ENCODE measurements around the gene WDR86. TPM values are rescaled to one million over a fixed set of nuclear protein-coding genes. Genes with fewer than 3 reads are reported as not detected.

WDR86 gene
- total RNA-seq, 1 experiment from 2014 or later: not detected

DNA sequence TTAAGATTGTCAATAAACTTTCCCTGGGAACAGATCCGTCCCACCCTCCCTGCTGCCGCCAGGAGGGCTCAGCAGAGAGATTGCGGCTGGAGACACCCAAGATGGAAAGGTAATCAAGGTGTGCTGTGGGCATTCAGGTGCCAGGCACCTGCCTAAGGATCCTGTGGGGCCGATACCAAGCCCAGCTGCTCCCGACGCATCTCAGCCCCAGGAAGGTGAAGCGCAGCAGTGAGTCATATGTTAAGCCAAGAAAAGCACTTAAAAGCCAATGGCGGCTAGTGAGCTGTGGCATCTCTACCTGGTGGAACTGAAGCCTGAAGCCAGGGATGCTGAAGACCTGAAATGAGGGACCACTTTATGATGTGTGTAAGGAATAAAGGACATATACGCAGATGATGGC is 6.1 kb downstream of the WDR86 start:
- H3K79me2 ChIP-seq (ENCODE audit: insufficient read depth, low read length): no peaks in the 10 kb centered on the region
- no peaks in the 10 kb centered on the region for H3K9me2 ChIP-seq (ENCODE audit: insufficient read depth)
- peak overlapping the region; percentile 87 for H3K4me2 ChIP-seq (ENCODE audit: low read length)
- H3K9me3 ChIP-seq (ENCODE audit: control insufficient read depth in 1 of 2, insufficient read depth in 1 of 2, low read depth in 1 of 2, low read length in 2 of 2): no peaks in the 10 kb centered on the region
- ChIA-PET CTCF (no interaction called here), RAD21 (ENCODE audit: low non-redundant PET in 1 of 2, low total read pairs in 2 of 2, uncharacterized antibody in 2 of 2, unreplicated experiment in 2 of 2) (no interaction called here), POLR2A (no interaction called here)
- peak; percentile 24; the same call in 1 of the 2 replicates for TF ChIP-seq POLR2AphosphoS5 (IDR thresholded peaks at IDR 0.05; ENCODE audit: low read depth, low read length)
- TF ChIP-seq, protein P1, sequence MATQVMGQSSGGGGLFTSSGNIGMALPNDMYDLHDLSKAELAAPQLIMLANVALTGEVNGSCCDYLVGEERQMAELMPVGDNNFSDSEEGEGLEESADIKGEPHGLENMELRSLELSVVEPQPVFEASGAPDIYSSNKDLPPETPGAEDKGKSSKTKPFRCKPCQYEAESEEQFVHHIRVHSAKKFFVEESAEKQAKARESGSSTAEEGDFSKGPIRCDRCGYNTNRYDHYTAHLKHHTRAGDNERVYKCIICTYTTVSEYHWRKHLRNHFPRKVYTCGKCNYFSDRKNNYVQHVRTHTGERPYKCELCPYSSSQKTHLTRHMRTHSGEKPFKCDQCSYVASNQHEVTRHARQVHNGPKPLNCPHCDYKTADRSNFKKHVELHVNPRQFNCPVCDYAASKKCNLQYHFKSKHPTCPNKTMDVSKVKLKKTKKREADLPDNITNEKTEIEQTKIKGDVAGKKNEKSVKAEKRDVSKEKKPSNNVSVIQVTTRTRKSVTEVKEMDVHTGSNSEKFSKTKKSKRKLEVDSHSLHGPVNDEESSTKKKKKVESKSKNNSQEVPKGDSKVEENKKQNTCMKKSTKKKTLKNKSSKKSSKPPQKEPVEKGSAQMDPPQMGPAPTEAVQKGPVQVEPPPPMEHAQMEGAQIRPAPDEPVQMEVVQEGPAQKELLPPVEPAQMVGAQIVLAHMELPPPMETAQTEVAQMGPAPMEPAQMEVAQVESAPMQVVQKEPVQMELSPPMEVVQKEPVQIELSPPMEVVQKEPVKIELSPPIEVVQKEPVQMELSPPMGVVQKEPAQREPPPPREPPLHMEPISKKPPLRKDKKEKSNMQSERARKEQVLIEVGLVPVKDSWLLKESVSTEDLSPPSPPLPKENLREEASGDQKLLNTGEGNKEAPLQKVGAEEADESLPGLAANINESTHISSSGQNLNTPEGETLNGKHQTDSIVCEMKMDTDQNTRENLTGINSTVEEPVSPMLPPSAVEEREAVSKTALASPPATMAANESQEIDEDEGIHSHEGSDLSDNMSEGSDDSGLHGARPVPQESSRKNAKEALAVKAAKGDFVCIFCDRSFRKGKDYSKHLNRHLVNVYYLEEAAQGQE (IDR thresholded peaks at IDR 0.05; ENCODE audit: low read depth): no peak
- peak; percentile 70 for TF ChIP-seq YY1 (IDR thresholded peaks at IDR 0.05; ENCODE audit: extremely low read depth, insufficient replicate concordance, low read depth, low read length)
- TF ChIP-seq SP1 (IDR thresholded peaks at IDR 0.05; ENCODE audit: low read depth): no peak
- no TSS peak for BruUV-seq (replicated peaks)
- ATAC-seq: peak; percentile 74
- H4K20me1 ChIP-seq (ENCODE audit: insufficient read depth): no peaks in the 10 kb centered on the region
- DNase-seq (ENCODE audit: low read depth, low spot score): peak; percentile 24
- peaks cover 29 to 38% of the 10 kb centered on the region in 2 experiments for H3K4me1 ChIP-seq (ENCODE audit: control insufficient read depth in 1 of 2, insufficient read depth in 2 of 2, low read length in 2 of 2)
- no peaks in the 10 kb centered on the region for H3K27me3 ChIP-seq (ENCODE audit: insufficient read depth, low read length)
- H3K4me3 ChIP-seq (replicated peaks in 1 of 2; ENCODE audit: low read depth in 1 of 2, low read length in 2 of 2): peak overlapping the region; percentile 22 to 49; a peak in 3 of 4 replicates
- H3K36me3 ChIP-seq (ENCODE audit: control insufficient read depth in 1 of 2, insufficient read depth in 2 of 2, low read length in 2 of 2): no peaks in the 10 kb centered on the region
- H3K27ac ChIP-seq (ENCODE audit: low read depth, low read length): peak overlapping the region; percentile 50
- H3K9ac ChIP-seq (ENCODE audit: low read length): peak overlapping the region; percentile 53
- intact Hi-C loops (cut with micrococcal nuclease): no loop called here
- H2AFZ ChIP-seq (ENCODE audit: low read depth, low read length, poor library complexity, severe bottlenecking): peak overlapping the region; percentile 59

All from HCT116 (cell line).